Gastroesophageal sphincter (tissue), 3 donors: ENCODE measurements around the gene EPHA7.

Source experiments
- POLR2A ChIP-seq, 2 donors: fragments of 450-650 bp; IDR thresholded peaks; one replicate each; pipeline ENCODE4 v1.6.1; 2017; ENCODE audit warnings: antibody characterized with exemption in 2 of 2, mild to moderate bottlenecking in 2 of 2, moderate library complexity in 1 of 2
- POLR2AphosphoS5 ChIP-seq: sonication (generic); formaldehyde crosslinking; IDR thresholded peaks from one replicate; pipeline ENCODE4 v1.6.1; 2017; ENCODE audit warnings: antibody characterized with exemption
- TF ChIP-seq, protein P1 (sequence below), 4 experiments: fragments of 200-600 bp in 2 of 4; fragments of 450-650 bp in 2 of 4; sonication (generic) in 1 of 4; IDR thresholded peaks; one replicate each; pipeline ENCODE4 v1.5.1; 2017 to 2019; ENCODE audit warnings: antibody characterized with exemption in 4 of 4, mild to moderate bottlenecking in 2 of 4, moderate library complexity in 2 of 4

DNA sequence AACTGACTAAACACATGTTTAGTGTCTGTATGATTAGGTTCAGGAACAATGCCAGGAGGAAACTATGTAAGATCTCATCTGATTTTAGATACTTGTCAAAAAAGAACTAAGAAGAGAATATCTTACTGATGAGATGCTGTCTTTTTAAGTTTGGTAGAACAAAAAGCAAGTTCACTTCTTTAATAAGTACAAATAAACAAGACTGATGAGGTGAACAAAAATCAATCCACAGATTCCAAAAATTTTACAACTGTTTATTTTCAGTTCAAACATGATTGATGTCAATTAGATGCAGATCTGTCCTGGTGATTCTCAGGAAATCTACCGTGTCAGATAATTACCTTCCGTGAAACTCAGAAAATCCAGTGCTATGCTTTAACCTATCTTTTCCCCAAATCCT lies 24.9 kb downstream of the EPHA7 start:
- TF ChIP-seq, protein P1, sequence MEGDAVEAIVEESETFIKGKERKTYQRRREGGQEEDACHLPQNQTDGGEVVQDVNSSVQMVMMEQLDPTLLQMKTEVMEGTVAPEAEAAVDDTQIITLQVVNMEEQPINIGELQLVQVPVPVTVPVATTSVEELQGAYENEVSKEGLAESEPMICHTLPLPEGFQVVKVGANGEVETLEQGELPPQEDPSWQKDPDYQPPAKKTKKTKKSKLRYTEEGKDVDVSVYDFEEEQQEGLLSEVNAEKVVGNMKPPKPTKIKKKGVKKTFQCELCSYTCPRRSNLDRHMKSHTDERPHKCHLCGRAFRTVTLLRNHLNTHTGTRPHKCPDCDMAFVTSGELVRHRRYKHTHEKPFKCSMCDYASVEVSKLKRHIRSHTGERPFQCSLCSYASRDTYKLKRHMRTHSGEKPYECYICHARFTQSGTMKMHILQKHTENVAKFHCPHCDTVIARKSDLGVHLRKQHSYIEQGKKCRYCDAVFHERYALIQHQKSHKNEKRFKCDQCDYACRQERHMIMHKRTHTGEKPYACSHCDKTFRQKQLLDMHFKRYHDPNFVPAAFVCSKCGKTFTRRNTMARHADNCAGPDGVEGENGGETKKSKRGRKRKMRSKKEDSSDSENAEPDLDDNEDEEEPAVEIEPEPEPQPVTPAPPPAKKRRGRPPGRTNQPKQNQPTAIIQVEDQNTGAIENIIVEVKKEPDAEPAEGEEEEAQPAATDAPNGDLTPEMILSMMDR (IDR thresholded peaks at IDR 0.05): no peak
- TF ChIP-seq POLR2AphosphoS5 (no peak), POLR2A (IDR thresholded peaks at IDR 0.05) (no peak)
